PC-3 (cell line): Measurements from ENCODE around the gene SPPL2C. TPM values are rescaled to one million over a fixed set of nuclear protein-coding genes. Genes with fewer than 3 reads are reported as not detected.

ENCODE experiments used
- ATAC-seq: fragments of 200-7000 bp; cut with Tn5 transposase; 2 replicates; pipeline ENCODE4 v1.9.1; 2020; ENCODE audit warnings: mild to moderate bottlenecking, moderate library complexity
- BruUV-seq: library from RNA; stranded (reverse); fragments of 400-500 nt; replicated peaks from 2 replicates; lab custom pipeline; 2021; lab: Mats Ljungman, UMichigan
- CTCF ChIA-PET: fragments of 300-600 bp; sonication (Branson Sonifier 250); formaldehyde crosslinking; loops from one replicate; lab custom pipeline; 2022; ENCODE audit warnings: antibody characterized with exemption; lab: Charles Lee
- POLR2A ChIA-PET: fragments of 300-600 bp; sonication (Branson Sonifier 250); formaldehyde crosslinking; loops from one replicate; lab custom pipeline; 2022; ENCODE audit warnings: antibody characterized with exemption; ENCODE audit not compliant: unreplicated experiment; lab: Charles Lee
- DNase-seq: peaks from one replicate; pipeline ENCODE4 v3.0.0-alpha.2; 2015
- H2AFZ ChIP-seq: fragments of 300-600 bp; sonication (generic); 2 replicates; pipeline ENCODE4 v1.6.0; 2016; ENCODE audit warnings: antibody characterized with exemption, low read length
- H3F3A ChIP-seq: fragments of 300-600 bp; sonication (generic); one replicate; pipeline ENCODE4 v1.6.0; 2017; ENCODE audit warnings: antibody characterized with exemption, low read length, control low read depth, mild to moderate bottlenecking; ENCODE audit not compliant: unreplicated experiment
- H3K27ac ChIP-seq: fragments of 300-600 bp; sonication (generic); 2 replicates; pipeline ENCODE4 v1.5.1; 2016; ENCODE audit warnings: mild to moderate bottlenecking, low read length
- H3K27me3 ChIP-seq: fragments of 300-600 bp; sonication (generic); 2 replicates; pipeline ENCODE4 v1.6.1; 2016; ENCODE audit warnings: low read length, mixed read lengths
- H3K36me3 ChIP-seq: fragments of 300-600 bp; sonication (generic); 2 replicates; pipeline ENCODE4 v1.6.1; 2016; ENCODE audit warnings: low read depth, mixed run types, low read length, mixed read lengths
- H3K4me1 ChIP-seq: fragments of 300-600 bp; sonication (generic); 2 replicates; pipeline ENCODE4 v1.5.1; 2016; ENCODE audit warnings: low read length; ENCODE audit not compliant: insufficient read depth
- H3K4me2 ChIP-seq: fragments of 300-600 bp; sonication (generic); 2 replicates; pipeline ENCODE4 v1.6.0; 2016; ENCODE audit warnings: low read length
- H3K4me3 ChIP-seq: fragments of 300-600 bp; sonication (generic); 2 replicates; pipeline ENCODE4 v1.5.1; 2016; ENCODE audit warnings: mild to moderate bottlenecking, low read length, mixed read lengths
- H3K79me2 ChIP-seq: fragments of 300-600 bp; sonication (generic); 2 replicates; pipeline ENCODE4 v1.6.1; 2017; ENCODE audit warnings: low read length, mixed read lengths
- H3K9ac ChIP-seq: fragments of 300-600 bp; sonication (generic); 2 replicates; pipeline ENCODE4 v1.6.0; 2016; ENCODE audit warnings: mild to moderate bottlenecking, low read length
- H3K9me2 ChIP-seq: fragments of 300-600 bp; sonication (generic); replicated peaks from 2 replicates; pipeline ENCODE4 v1.6.1; 2016; ENCODE audit warnings: mixed run types, low read length, mixed read lengths
- H3K9me3 ChIP-seq: fragments of 300-600 bp; sonication (generic); 2 replicates; pipeline ENCODE4 v1.6.1; 2016; ENCODE audit warnings: low read length, mixed read lengths
- H4K20me1 ChIP-seq: fragments of 300-600 bp; sonication (generic); 2 replicates; pipeline ENCODE4 v1.6.1; 2016; ENCODE audit warnings: low read length, mixed read lengths
- CTCF ChIP-seq: fragments of 300-600 bp; sonication (generic); conservative IDR thresholded peaks from 2 replicates; pipeline ENCODE4 v1.5.1; 2017; ENCODE audit warnings: antibody characterized with exemption, low read depth, mild to moderate bottlenecking, low read length
- EZH2 ChIP-seq: fragments of 300-600 bp; sonication (generic); IDR thresholded peaks from one replicate; pipeline ENCODE4 v1.6.1; 2017; ENCODE audit warnings: antibody characterized with exemption, mild to moderate bottlenecking, low read length; ENCODE audit not compliant: unreplicated experiment
- EZH2phosphoT487 ChIP-seq: fragments of 300-600 bp; sonication (generic); IDR thresholded peaks from 2 replicates; pipeline ENCODE4 v1.6.1; 2018; ENCODE audit warnings: mild to moderate bottlenecking, antibody characterized with exemption, low read length, borderline replicate concordance
- intact Hi-C: fragments of 100-400 bp; cut with micrococcal nuclease; formaldehyde crosslinking; loops from 2 replicates; pipeline ENCODE4 v1.9.0; 2023
- total RNA-seq: library from RNA; depleted of rRNA; stranded (reverse); fragments of >200 nt; gene quantifications from 2 replicates; pipeline ENCODE4 v1.2.3, GENCODE V29; 2014

SPPL2C gene
- total RNA-seq, 1 experiment from 2014 or later, result not detected

DNA sequence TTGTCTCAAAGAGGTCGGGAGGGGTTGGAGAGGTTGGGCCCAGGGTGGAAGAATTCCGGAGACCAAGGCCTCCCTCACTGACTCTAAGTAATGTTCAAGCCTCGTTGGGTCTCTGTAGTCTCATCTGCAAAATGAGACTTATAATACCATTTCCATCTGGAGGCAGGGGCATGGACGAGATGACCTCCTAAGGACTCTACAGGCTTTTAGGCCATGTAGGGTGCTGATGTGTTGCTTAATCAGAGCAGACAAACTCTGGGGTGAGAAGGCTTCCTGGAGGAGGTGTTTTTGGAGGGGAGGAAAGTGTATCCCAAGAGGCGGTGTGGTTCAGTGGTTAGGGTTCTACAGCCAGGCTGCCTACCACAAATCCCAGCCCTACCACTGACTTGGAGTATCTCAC is 3.1 kb downstream of the SPPL2C start:
- Histone ChIP-seq H3K36me3 (no peaks in the 10 kb centered on the region), H3K79me2 (no peaks in the 10 kb centered on the region), H3F3A (no peaks in the 10 kb centered on the region), H3K9ac (no peak overlapping the region), H3K27ac (no peak overlapping the region), H3K4me2 (no peak overlapping the region), H3K4me1 (no peaks in the 10 kb centered on the region), H3K9me2 (no peaks in the 10 kb centered on the region), H3K9me3 (no peaks in the 10 kb centered on the region), H2AFZ (no peak overlapping the region), H4K20me1 (no peaks in the 10 kb centered on the region), H3K27me3 (no peaks in the 10 kb centered on the region), H3K4me3 (no peak overlapping the region)
- BruUV-seq, result no TSS peak
- TF ChIP-seq EZH2phosphoT487, result no peak
- no peak for TF ChIP-seq CTCF
- TF ChIP-seq EZH2, result no peak
- ChIA-PET CTCF (no interaction called here), POLR2A (no interaction called here)
- DNase-seq (no peak), ATAC-seq (no peak)
- intact Hi-C loops, result no loop called here

- no peak for ATAC-seq
- H3K27ac ChIP-seq, result no peak overlapping the region
- no peak overlapping the region for H3K9ac ChIP-seq
- H3K79me2 ChIP-seq, result no peaks in the 10 kb centered on the region
- H3F3A ChIP-seq, result no peaks in the 10 kb centered on the region
- H4K20me1 ChIP-seq, result no peaks in the 10 kb centered on the region
- no peaks in the 10 kb centered on the region for H3K4me1 ChIP-seq
- no TSS peak for BruUV-seq
- POLR2A ChIA-PET, result no interaction called here
- H2AFZ ChIP-seq, result no peak overlapping the region
- no peaks in the 10 kb centered on the region for H3K27me3 ChIP-seq
- no peaks in the 10 kb centered on the region for H3K36me3 ChIP-seq
- H3K4me2 ChIP-seq, result no peak overlapping the region
- TF ChIP-seq EZH2phosphoT487 (no peak), CTCF (0 out of 2 replicates have a peak, but pooled peaks have one; percentile 12)
- no peak for DNase-seq
- no peak overlapping the region for H3K4me3 ChIP-seq
- no peaks in the 10 kb centered on the region for H3K9me3 ChIP-seq
- H3K9me2 ChIP-seq, result no peaks in the 10 kb centered on the region
- CTCF ChIA-PET, result interaction anchor here (1.4 kb wide), 1 partner anchor 208 kb away, joined by 5 read pairs; no protein-coding TSS in a partner anchor
- intact Hi-C loops, result no loop called here
These were observed 3.7 kb downstream of the SPPL2C start for GRCh38 chr17:45848405-45848804.

- Histone ChIP-seq H3K9ac (no peak overlapping the region), H3K27ac (no peak overlapping the region), H3K9me3 (no peaks in the 10 kb centered on the region), H3K4me2 (no peak overlapping the region), H3K4me3 (no peak overlapping the region), H3K79me2 (no peaks in the 10 kb centered on the region), H3K9me2 (no peaks in the 10 kb centered on the region), H3F3A (no peaks in the 10 kb centered on the region), H4K20me1 (no peaks in the 10 kb centered on the region), H3K27me3 (no peaks in the 10 kb centered on the region; the same call in 1 of the 2 replicates), H3K4me1 (no peaks in the 10 kb centered on the region), H2AFZ (no peak overlapping the region), H3K36me3 (no peaks in the 10 kb centered on the region)
- POLR2A ChIA-PET, result interaction anchor here (0.6 kb wide), 1 partner anchor 207 kb away, joined by 3 read pairs; no protein-coding TSS in a partner anchor
- BruUV-seq, result no TSS peak
- TF ChIP-seq EZH2, result no peak
- TF ChIP-seq CTCF, result no peak
- no peak for TF ChIP-seq EZH2phosphoT487
- ATAC-seq (no peak), DNase-seq (no peak)
- CTCF ChIA-PET, result interaction anchor here (1.4 kb wide), 1 partner anchor 209 kb away, joined by 5 read pairs; no protein-coding TSS in a partner anchor
- intact Hi-C loops, result no loop called here
These were observed 4.3 kb downstream of the SPPL2C start for GRCh38 chr17:45848868-45849535.
